Right kidney (tissue), 1 donor: ENCODE data around the gene LILRA6.

Experiments used
- DNase-seq: peaks from one replicate; pipeline ENCODE4 v3.0.0-alpha.2; 2016

The LILRA6 gene

GRCh38 chr19:54188215-54188871 lies 54.2 kb downstream of the LILRA6 start:
- DNase-seq = no peak

GRCh38 chr19:54186934-54187381 lies 55.6 kb downstream of the LILRA6 start:
- DNase-seq = no peak
